Kidney (tissue), 14 donors: Measurements from ENCODE around the gene CCDC97. TPM values are rescaled to one million over a fixed set of nuclear protein-coding genes. Genes with fewer than 3 reads are reported as not detected.

Source experiments
- DNase-seq, 5 donors: peaks; one replicate each; pipeline ENCODE4 v3.0.0-alpha.2; 2013 to 2020
- FAIRE-seq: peaks from 2 replicates; lab custom pipeline; 2012; peaks lifted over from hg19 to GRCh38; lab: Jason Lieb, UNC
- H3K27ac ChIP-seq, 2 donors: one replicate each; pipeline ENCODE4 v1.7.0; 2013; ENCODE audit warnings: low read depth in 2 of 2, low read length in 2 of 2, inconsistent platforms in 1 of 2
- H3K27me3 ChIP-seq: one replicate; pipeline ENCODE4 v1.7.1; 2013; ENCODE audit warnings: low read length, inconsistent platforms; ENCODE audit not compliant: control insufficient read depth, insufficient read depth
- H3K36me3 ChIP-seq, 3 donors: one replicate each; pipeline versions ENCODE4 v1.7.0 to v1.7.1; 2013; ENCODE audit warnings: low read length in 3 of 3, control low read depth in 1 of 3, inconsistent platforms in 1 of 3; ENCODE audit not compliant: insufficient read depth in 3 of 3, control insufficient read depth in 2 of 3
- H3K4me1 ChIP-seq, 3 donors: one replicate each; pipeline versions ENCODE4 v1.7.0 to v1.7.1; 2013; ENCODE audit warnings: low read length in 3 of 3, inconsistent platforms in 1 of 3, low read depth in 1 of 3; ENCODE audit not compliant: control insufficient read depth in 2 of 3, insufficient read depth in 2 of 3
- H3K4me3 ChIP-seq, 3 donors: one replicate each; pipeline versions ENCODE4 v1.7.0 to v1.8.1; 2013; ENCODE audit warnings: low read length in 3 of 3, control low read depth in 1 of 3, inconsistent platforms in 1 of 3
- H3K9ac ChIP-seq, 3 donors: one replicate each; pipeline versions ENCODE4 v1.7.0 to v1.7.1; 2013; ENCODE audit warnings: low read length in 3 of 3, control low read depth in 1 of 3, inconsistent platforms in 1 of 3
- H3K9me3 ChIP-seq, 3 donors: one replicate each; pipeline versions ENCODE4 v1.7.0 to v1.7.1; 2013; ENCODE audit warnings: low read length in 3 of 3, control low read depth in 1 of 3, inconsistent platforms in 1 of 3; ENCODE audit not compliant: control insufficient read depth in 2 of 3, insufficient read depth in 1 of 3
- CTCF ChIP-seq: IDR thresholded peaks from 3 replicates; pipeline ENCODE4 v1.5.1; 2012; ENCODE audit warnings: mild to moderate bottlenecking, moderate library complexity, borderline replicate concordance; ENCODE audit not compliant: insufficient read depth; ENCODE audit errors: extremely low read depth
- intact Hi-C: fragments of 100-400 bp; cut with DNase I; formaldehyde crosslinking; loops from one replicate; pipeline ENCODE4 v1.11.1; 2022
- polyA plus RNA-seq: library from polyadenylated mRNA; stranded (reverse); fragments of 350-450 nt; fragmentation: Illumina TruSeq; extraction: RNeasy Lipid Tissue Mini Kit (QIAGEN cat#74804); gene quantifications from one replicate; pipeline ENCODE4 v1.2.3, GENCODE V29; 2014; ENCODE audit warnings: low read depth, low replicate concordance; ENCODE audit not compliant: insufficient read depth
- total RNA-seq: library from RNA; stranded (reverse); fragmentation: NEBNext Ultra II Directional; extraction: Animal tissue kit (Norgen Biotek cat#: 25700); gene quantifications from one replicate; pipeline ENCODE4 v1.2.1, GENCODE V29; 2021
- donor health status: control.
- donor health status: control.
- donor health status: control.
- donor health status: control.
- donor health status: control.
- donor health status: DM: yes; HTN: yes; CAD: no.
- donor health status: Normal renal cell carcinoma (clear cell type).

Gene CCDC97
- total and polyA plus RNA-seq, 2 donors from 2014 or later, result 9.8 to 28.1 TPM

- no peak for FAIRE-seq
- intact Hi-C loops, result no loop called here
- H3K9ac ChIP-seq, result peak overlapping the region in 2 of 3 donors; percentile 59 to 82
These were observed 1.4 kb upstream of the CCDC97 start for GRCh38 chr19:41308450-41309179.

GRCh38 chr19:41309180-41310032, 566 bp upstream of the CCDC97 start:
- FAIRE-seq, result no peak
- intact Hi-C loops, result no loop called here
- Histone ChIP-seq H3K9ac (peak overlapping the region; percentile 79 to 98 (median 82)), H3K27ac (peak overlapping the region; percentile 95 to 96), H3K36me3 (peaks cover 6 to 33% (median 19%) of the 10 kb centered on the region in 3 donors), H3K27me3 (no peaks in the 10 kb centered on the region), H3K4me3 (peak overlapping the region; percentile 82 to 99 (median 85)), H3K9me3 (no peaks in the 10 kb centered on the region), H3K4me1 (peaks cover 0 to 15% (median 9%) of the 10 kb centered on the region in 3 donors)
- no peak for TF ChIP-seq CTCF
- peak in 1 of 5 donors; percentile 58 for DNase-seq

More at GRCh38 chr19:41308450-41309179, 1.4 kb upstream of the CCDC97 start:
- peaks cover 9 to 39% (median 27%) of the 10 kb centered on the region in 3 donors for H3K36me3 ChIP-seq
- peak overlapping the region in 2 of 3 donors; percentile 82 to 85 for H3K4me3 ChIP-seq
- H3K27ac ChIP-seq, result peak overlapping the region; percentile 68 to 96
- peak; percentile 92 to 95 (median 94) for DNase-seq
- H3K9me3 ChIP-seq, result no peaks in the 10 kb centered on the region
- TF ChIP-seq CTCF, result peak; percentile 96
- peaks cover 0 to 15% (median 9%) of the 10 kb centered on the region in 3 donors for H3K4me1 ChIP-seq
- H3K27me3 ChIP-seq, result no peaks in the 10 kb centered on the region

GRCh38 chr19:41311072-41311471, 1.1 kb downstream of the CCDC97 start:
- no peak for FAIRE-seq
- no peak for TF ChIP-seq CTCF
- H3K9me3 ChIP-seq, result no peaks in the 10 kb centered on the region
- H3K4me3 ChIP-seq, result peak overlapping the region; percentile 82 to 99 (median 85)
- peak overlapping the region in 1 of 3 donors; percentile 82 for H3K9ac ChIP-seq
- intact Hi-C loops, result no loop called here
- H3K27ac ChIP-seq, result no peak overlapping the region
- peaks cover 0 to 22% (median 9%) of the 10 kb centered on the region in 3 donors for H3K36me3 ChIP-seq
- H3K27me3 ChIP-seq, result no peaks in the 10 kb centered on the region
- H3K4me1 ChIP-seq, result peaks cover 0 to 15% (median 9%) of the 10 kb centered on the region in 3 donors
- peak in 2 of 5 donors; percentile 18 to 31 for DNase-seq
